A673 (cell line): ENCODE results near the gene RGS6. TPM values are rescaled to one million over a fixed set of nuclear protein-coding genes. Genes with fewer than 3 reads are reported as not detected.
"Not testable (repeated sequence)": the region's sequence is repeated elsewhere in the genome, so short reads cannot be mapped to it uniquely, and the experiment has no call there.

ENCODE experiments used
- BruUV-seq: library from RNA; stranded (reverse); fragments of 400-500 nt; replicated peaks from 2 replicates; lab custom pipeline; 2021; lab: Mats Ljungman, UMichigan
- CTCF ChIA-PET: fragments of 300-600 bp; sonication (Branson Sonifier 250); formaldehyde crosslinking; loops from one replicate; lab custom pipeline; 2022; ENCODE audit warnings: antibody characterized with exemption; lab: Charles Lee
- POLR2A ChIA-PET: fragments of 300-600 bp; sonication (Branson Sonifier 250); formaldehyde crosslinking; loops from one replicate; lab custom pipeline; 2022; ENCODE audit warnings: antibody characterized with exemption; ENCODE audit not compliant: low non-redundant PET; lab: Charles Lee
- DNase-seq: peaks from one replicate; pipeline ENCODE4 v3.0.0-alpha.2; 2015; ENCODE audit warnings: low spot score
- H3K27ac ChIP-seq: fragments of 200-600 bp; sonication (generic); 2 replicates; pipeline ENCODE4 v1.5.1; 2016; ENCODE audit warnings: mixed run types, low read depth, mild to moderate bottlenecking, mixed read lengths, antibody characterized with exemption, low read length; ENCODE audit not compliant: poor library complexity, severe bottlenecking
- H3K27me3 ChIP-seq: fragments of 200-600 bp; sonication (generic); replicated peaks from 2 replicates; pipeline ENCODE4 v1.6.1; 2017; ENCODE audit warnings: mixed run types, low read depth, mild to moderate bottlenecking, mixed read lengths, antibody characterized with exemption, low read length; ENCODE audit not compliant: insufficient read depth, poor library complexity
- H3K36me3 ChIP-seq: fragments of 200-600 bp; sonication (generic); 2 replicates; pipeline ENCODE4 v1.6.1; 2016; ENCODE audit warnings: mixed run types, mild to moderate bottlenecking, mixed read lengths, antibody characterized with exemption, low read length; ENCODE audit not compliant: insufficient read depth, poor library complexity, severe bottlenecking
- H3K4me1 ChIP-seq: fragments of 200-600 bp; sonication (generic); 2 replicates; pipeline ENCODE4 v1.6.1; 2017; ENCODE audit warnings: mixed run types, mild to moderate bottlenecking, mixed read lengths, antibody characterized with exemption, low read length; ENCODE audit not compliant: insufficient read depth, poor library complexity, severe bottlenecking
- H3K4me3 ChIP-seq: fragments of 200-600 bp; sonication (generic); 2 replicates; pipeline ENCODE4 v1.5.1; 2016; ENCODE audit warnings: low read depth, mixed run types, mild to moderate bottlenecking, mixed read lengths, low read length; ENCODE audit not compliant: poor library complexity, severe bottlenecking
- H3K9me3 ChIP-seq: fragments of 200-600 bp; sonication (generic); 2 replicates; pipeline ENCODE4 v1.6.1; 2016; ENCODE audit warnings: mixed run types, low read depth, mild to moderate bottlenecking, mixed read lengths, antibody characterized with exemption, low read length; ENCODE audit not compliant: poor library complexity, severe bottlenecking
- CTCF ChIP-seq: fragments of 300-800, 200-600 bp; sonication (generic); conservative IDR thresholded peaks from 2 replicates; pipeline ENCODE4 v1.5.1; 2017; ENCODE audit warnings: low read depth, mild to moderate bottlenecking, antibody characterized with exemption, low read length, moderate library complexity, mixed read lengths
- EZH2 ChIP-seq: fragments of 200-600 bp; sonication (generic); IDR thresholded peaks from 2 replicates; pipeline ENCODE4 v1.6.1; 2017; ENCODE audit warnings: borderline replicate concordance, low read depth, mild to moderate bottlenecking, mixed read lengths, antibody characterized with exemption, low read length; ENCODE audit not compliant: poor library complexity, severe bottlenecking
- intact Hi-C: fragments of 100-400 bp; cut with micrococcal nuclease; formaldehyde crosslinking; loops from one replicate; pipeline ENCODE4 v1.10.0; 2022; ENCODE audit not compliant: unreplicated experiment
- total RNA-seq: library from RNA; stranded (reverse); gene quantifications from 2 replicates; pipeline ENCODE4 v1.2.3, GENCODE V29; 2021

Gene RGS6
- total RNA-seq, 1 experiment from 2014 or later: not detected

- Histone ChIP-seq H3K27ac (no peak overlapping the region), H3K9me3 (no peaks in the 10 kb centered on the region), H3K4me1 (peaks cover 3% of the 10 kb centered on the region), H3K4me3 (no peak overlapping the region), H3K36me3 (no peaks in the 10 kb centered on the region), H3K27me3 (no peaks in the 10 kb centered on the region)
- TF ChIP-seq CTCF (no peak), EZH2 (no peak)
- DNase-seq: no peak
- ChIA-PET POLR2A (no interaction called here), CTCF (no interaction called here)
- no TSS peak for BruUV-seq
- intact Hi-C loops: no loop called here
Measured at GRCh38 chr14:71923513-71923912, 8.7 kb upstream of the RGS6 start.

GRCh38 chr14:71931492-71932228 is 569 bp upstream of the RGS6 start:
- TF ChIP-seq CTCF: no peak
- peak; percentile 11 for TF ChIP-seq EZH2
- intact Hi-C loops: no loop called here
- Histone ChIP-seq H3K9me3 (no peaks in the 10 kb centered on the region), H3K4me3 (peak overlapping the region; percentile 36), H3K27me3 (peaks cover 61% of the 10 kb centered on the region), H3K27ac (no peak overlapping the region), H3K4me1 (peaks cover 6% of the 10 kb centered on the region), H3K36me3 (no peaks in the 10 kb centered on the region)
- ChIA-PET POLR2A (no interaction called here), CTCF (interaction anchor here (0.6 kb wide), 2 partner anchors 224 to 361 kb away, joined by 3 read pairs; no protein-coding TSS in a partner anchor)
- BruUV-seq: no TSS peak
- DNase-seq: peak; percentile 21

- TF ChIP-seq EZH2 (peak; percentile 40), CTCF (no peak)
- Histone ChIP-seq H3K9me3 (no peaks in the 10 kb centered on the region), H3K4me3 (peak overlapping the region; percentile 36), H3K27me3 (peaks cover 61% of the 10 kb centered on the region), H3K4me1 (peaks cover 6% of the 10 kb centered on the region), H3K27ac (no peak overlapping the region), H3K36me3 (no peaks in the 10 kb centered on the region)
- intact Hi-C loops: no loop called here
- peak; percentile 7 for DNase-seq
- BruUV-seq: no TSS peak
- ChIA-PET POLR2A (no interaction called here), CTCF (no interaction called here)
Measured at GRCh38 chr14:71933001-71933587, 865 bp downstream of the RGS6 start.

GRCh38 chr14:71938273-71938672 is 6.0 kb downstream of the RGS6 start:
- DNase-seq, CTCF ChIA-PET, H3K4me3 ChIP-seq, H3K9me3 ChIP-seq, POLR2A ChIA-PET, H3K27ac ChIP-seq, H3K4me1 ChIP-seq, intact Hi-C loops, BruUV-seq, H3K36me3 ChIP-seq: not testable (repeated sequence)
- H3K27me3 ChIP-seq: peaks cover 25% of the 10 kb centered on the region

- peaks cover 14% of the 10 kb centered on the region for H3K27me3 ChIP-seq
- H3K27ac ChIP-seq, CTCF ChIA-PET, DNase-seq, H3K4me1 ChIP-seq, BruUV-seq, H3K4me3 ChIP-seq, H3K9me3 ChIP-seq, intact Hi-C loops, H3K36me3 ChIP-seq, POLR2A ChIA-PET: not testable (repeated sequence)
Measured at GRCh38 chr14:71939344-71939743, 7.1 kb downstream of the RGS6 start.
